ENCODE data around the gene GRID2.

The GRID2 gene

DNA sequence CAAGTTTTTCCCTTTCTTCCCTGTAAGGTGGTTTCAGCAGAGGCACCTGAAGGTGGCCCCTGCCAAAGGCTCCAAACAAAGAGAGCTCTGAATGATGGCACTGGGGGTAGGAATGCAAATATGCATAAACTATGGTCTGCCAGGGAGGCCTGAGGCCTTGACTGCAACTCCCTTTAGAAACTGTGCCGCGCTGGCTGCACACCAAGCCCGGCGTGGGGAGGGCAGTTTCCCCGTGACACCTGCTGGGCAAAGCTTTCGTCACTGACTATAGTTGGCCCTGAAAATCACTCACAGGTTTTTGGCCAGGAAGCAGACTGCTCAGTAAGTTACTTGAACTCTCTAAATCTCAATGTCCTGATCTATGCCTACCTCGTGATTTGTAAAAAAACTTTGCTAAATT is 1427.0 kb downstream of the GRID2 start:
- TF ChIP-seq POLR2A (IDR thresholded peaks at IDR 0.05; ENCODE audit: low read length), result no peak
- TF ChIP-seq GATA1 (IDR thresholded peaks at IDR 0.05; ENCODE audit: low read depth, low read length), result no peak
- DNase-seq, result no peak

DNA sequence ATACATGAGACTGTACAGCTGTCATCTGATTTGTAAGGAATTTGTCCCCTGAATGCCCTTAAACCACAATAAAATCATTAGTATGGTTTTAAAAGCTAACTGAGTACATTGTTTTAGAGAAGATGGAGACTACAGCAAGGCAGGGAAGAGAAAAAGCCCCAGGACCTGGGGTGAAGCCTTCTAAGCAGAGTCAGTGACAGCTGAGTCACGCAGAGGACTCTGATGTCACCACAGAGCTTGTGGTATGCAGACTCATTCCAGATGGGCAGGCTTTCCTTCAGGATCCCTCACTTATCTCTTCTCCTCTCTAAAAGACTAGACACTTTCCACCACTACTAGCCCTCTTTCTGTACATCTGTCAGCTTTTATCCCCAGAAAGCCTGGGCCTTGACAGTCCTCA is 1427.7 kb downstream of the GRID2 start:
- TF ChIP-seq POLR2A (IDR thresholded peaks at IDR 0.05; ENCODE audit: low read length) (no peak), GATA1 (IDR thresholded peaks at IDR 0.05; ENCODE audit: low read depth, low read length) (no peak)
- peak in 1 of 2 experiments; percentile 44 for DNase-seq

DNA sequence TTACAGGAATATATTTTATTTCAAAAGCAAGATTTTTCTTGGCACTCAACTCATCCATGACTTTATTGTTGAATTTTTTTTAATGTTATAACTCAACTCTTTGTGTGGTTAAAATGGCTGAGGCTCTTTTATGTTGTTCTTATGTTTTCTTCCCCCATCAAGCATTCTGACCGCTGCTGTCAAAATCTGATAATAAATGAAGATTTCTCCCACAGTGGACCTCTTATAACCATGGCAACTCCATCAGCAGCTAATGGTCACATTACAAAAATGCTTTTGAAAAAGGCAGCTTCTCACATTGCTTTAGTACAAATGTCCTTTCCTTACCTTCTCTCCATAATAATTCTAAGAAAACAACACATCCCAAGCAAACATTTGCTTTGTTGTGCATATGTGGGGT is 1428.7 kb downstream of the GRID2 start:
- TF ChIP-seq GATA1 (IDR thresholded peaks at IDR 0.05; ENCODE audit: low read depth, low read length) (no peak), POLR2A (IDR thresholded peaks at IDR 0.05; ENCODE audit: low read length) (no peak)

DNA sequence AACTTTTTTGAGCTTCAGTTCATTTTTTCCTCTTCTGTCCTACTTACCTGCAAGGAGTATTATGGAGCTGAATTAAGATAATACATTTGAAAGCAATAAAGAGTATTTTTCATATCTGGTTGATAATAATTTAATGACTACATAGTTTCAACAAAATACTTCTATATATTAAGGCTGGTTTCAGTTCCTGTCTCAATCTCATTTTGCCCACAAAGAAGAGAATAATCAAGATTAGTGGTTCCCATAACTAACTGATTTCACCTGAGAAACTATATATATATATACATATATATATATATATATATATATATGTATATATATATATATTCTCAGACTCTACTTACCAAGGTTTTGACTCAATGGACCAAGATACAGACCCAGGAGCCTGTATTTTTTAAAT is 1437.1 kb downstream of the GRID2 start:
- DNase-seq, result no peak
- TF ChIP-seq GATA1 (IDR thresholded peaks at IDR 0.05; ENCODE audit: low read depth, low read length), result no peak
- no peak for TF ChIP-seq POLR2A (IDR thresholded peaks at IDR 0.05; ENCODE audit: low read length)

More for the DNA sequence above, 1428.7 kb downstream of the GRID2 start:
- no peak for DNase-seq

DNA sequence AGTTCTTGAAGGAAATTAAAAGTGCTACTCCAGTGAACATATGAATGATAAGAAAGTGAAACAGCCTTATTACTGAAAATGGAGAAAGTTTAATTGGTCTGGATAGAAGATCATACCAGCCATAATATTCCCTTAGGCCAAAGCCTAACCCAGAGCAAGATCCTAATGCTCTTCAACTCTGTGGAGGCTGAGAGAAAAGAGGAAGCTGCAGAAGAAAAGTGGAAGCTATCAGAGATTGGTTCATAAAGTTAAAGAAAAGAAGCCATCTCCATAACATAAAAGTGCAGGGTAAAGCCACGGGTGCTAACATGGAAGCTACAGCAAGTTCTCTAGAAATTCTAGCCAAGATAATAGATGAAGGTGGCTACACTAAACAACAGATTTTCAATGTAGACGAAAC is 1439.3 kb downstream of the GRID2 start:
- TF ChIP-seq GATA1 (IDR thresholded peaks at IDR 0.05; ENCODE audit: low read depth, low read length), result no peak
- no peak for DNase-seq

DNA sequence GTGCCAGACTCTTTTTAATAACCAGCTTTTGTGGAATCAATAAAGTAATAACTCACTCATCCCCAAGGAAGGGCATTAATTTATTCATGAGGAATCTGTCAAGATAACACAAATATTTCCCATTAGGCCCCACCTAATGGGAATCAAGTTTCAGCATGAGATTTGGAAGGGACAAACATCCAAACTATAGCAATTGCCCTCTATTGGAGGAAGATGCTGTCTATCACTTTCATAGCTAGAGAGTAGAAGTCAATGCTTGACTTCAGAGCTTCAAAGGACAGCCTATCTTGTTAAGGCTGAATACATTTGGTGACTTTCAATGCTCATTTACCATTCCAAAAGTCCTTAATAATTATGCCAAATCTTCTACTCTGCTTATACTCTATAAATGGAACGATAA is 1439.9 kb downstream of the GRID2 start:
- DNase-seq, result no peak
- TF ChIP-seq POLR2A (IDR thresholded peaks at IDR 0.05; ENCODE audit: low read length), result no peak
- no peak for TF ChIP-seq GATA1 (IDR thresholded peaks at IDR 0.05; ENCODE audit: low read depth, low read length)

DNA sequence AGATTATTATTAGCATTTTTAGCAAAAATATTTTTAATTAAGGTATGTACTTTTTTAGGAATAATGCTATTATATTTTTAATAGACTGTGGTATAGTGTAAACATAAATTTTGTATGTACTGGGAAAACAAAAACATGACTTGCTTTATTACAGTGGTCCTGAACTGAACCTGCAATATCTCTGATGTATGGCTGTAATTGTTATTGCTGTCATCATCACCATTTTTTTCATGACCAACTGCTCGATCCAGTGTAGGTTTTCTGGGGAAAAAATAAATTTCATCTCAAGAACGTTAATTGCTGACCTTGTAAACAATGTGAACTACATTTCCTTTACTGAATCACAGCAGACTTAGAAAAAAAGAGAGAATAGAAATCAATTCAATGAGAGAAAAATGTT is 1441.2 kb downstream of the GRID2 start:
- TF ChIP-seq GATA1 (IDR thresholded peaks at IDR 0.05; ENCODE audit: low read depth, low read length) (no peak), POLR2A (IDR thresholded peaks at IDR 0.05; ENCODE audit: low read length) (no peak)
- no peak for DNase-seq

DNA sequence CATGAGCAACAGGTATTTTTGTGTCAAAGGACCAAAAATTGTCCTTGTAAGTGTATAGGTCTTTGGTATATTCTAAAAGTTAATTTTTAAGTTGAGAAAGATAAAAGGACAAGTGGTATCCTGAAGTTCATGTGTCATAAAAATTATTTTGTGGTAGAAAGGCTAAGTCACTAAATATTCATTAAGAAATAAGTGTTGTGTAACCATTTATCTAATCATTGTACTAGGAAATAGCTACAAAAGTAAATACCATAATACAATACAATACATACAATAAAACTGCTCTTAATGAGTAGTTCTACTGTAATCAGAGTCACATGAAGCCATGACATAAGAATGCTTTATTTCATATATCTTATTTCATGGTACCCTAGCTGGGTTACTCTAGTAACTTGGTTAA is 1442.3 kb downstream of the GRID2 start:
- no peak for DNase-seq
- TF ChIP-seq POLR2A (IDR thresholded peaks at IDR 0.05; ENCODE audit: low read length) (no peak), GATA1 (IDR thresholded peaks at IDR 0.05; ENCODE audit: low read depth, low read length) (no peak)

DNA sequence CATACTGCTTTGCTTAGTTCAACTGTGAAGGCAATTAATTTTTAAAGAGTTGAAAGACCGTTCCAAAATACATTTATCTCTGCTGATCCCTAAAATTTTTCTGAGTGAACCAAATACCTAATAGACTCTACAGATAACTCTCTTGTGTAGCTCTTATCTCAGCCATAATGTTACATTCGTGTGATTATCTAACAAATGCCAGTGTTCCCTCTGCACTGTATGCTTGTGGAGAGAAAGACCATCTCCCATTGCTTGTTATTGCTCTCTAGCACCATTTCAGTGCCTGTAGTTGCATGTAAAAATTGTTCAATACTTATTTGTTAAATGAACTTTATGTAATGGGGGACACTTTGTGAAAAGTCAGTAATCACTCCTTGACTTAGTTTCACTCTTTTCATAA is 1443.5 kb downstream of the GRID2 start:
- TF ChIP-seq GATA1 (IDR thresholded peaks at IDR 0.05; ENCODE audit: low read depth, low read length), result no peak
- peak; percentile 4 to 35 for DNase-seq

DNA sequence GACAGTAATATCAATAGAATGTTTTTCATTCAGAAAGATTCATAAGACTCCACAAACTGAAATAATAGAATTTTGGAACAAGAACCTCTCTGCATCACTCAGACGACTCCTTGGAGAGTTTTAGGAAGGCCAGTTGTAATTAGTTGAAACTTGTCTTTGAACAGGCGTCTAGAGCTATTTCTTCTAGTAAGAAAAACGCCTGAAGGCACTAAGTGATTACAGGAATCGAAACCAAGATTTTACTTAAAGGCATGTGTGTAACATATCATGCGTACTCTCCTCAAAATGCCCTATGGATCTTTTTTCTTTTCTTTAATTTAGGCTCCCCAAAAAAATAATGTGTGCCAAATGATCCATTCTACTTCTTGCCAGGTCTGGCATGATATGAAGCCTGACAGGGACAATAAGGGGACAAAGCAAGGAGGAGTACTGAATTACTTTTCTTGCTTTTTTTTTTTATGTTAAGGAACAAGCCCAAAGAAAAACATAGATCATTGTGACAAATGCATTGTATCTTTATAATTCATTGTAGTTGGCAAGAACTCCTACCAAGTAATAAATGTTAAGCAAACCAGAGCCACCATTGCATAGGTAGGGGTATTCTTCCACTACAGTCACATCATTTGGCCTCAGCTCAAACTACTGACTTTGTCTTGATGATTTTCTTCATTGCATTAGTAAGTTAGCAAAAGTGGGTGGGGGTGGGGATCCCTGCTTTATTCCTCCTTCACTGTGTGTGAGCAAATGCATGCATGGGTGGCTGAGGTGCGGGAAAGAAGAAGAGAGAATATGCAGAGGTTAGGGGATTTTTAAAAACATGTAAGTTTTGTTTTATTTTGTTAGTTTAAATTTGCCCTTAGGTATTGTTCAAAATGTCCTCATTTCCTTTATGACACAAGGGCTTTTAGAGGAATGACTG is 1444.9 kb downstream of the GRID2 start:
- DNase-seq, result no peak
- no peak for TF ChIP-seq POLR2A (IDR thresholded peaks at IDR 0.05; ENCODE audit: low read length)
- no peak for TF ChIP-seq GATA1 (IDR thresholded peaks at IDR 0.05; ENCODE audit: low read depth, low read length)

DNA sequence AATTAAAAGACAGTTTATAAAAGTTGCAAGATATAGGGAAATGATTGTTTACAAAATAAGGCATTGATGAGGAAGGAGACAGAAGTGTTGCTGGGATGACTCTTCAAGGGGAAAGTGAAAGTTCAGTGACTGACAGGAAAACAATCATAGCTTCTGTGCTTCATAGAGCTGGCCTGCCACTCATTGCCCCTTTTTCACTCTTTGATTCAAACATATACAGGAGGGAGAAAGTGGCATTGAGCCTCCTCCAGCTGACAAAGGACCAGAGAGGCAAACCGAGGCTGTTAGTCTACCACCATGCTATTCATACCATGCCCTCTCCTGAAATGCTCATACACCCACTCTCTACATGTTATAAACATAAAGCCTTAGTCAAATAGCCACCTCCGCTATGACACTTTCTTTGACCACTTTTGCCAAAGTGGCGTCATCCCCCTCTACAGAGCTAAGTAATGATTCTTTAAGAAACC is 1445.6 kb downstream of the GRID2 start:
- DNase-seq, result no peak
- no peak for TF ChIP-seq GATA1 (IDR thresholded peaks at IDR 0.05; ENCODE audit: low read depth, low read length)
- TF ChIP-seq POLR2A (IDR thresholded peaks at IDR 0.05; ENCODE audit: low read length), result no peak

DNA sequence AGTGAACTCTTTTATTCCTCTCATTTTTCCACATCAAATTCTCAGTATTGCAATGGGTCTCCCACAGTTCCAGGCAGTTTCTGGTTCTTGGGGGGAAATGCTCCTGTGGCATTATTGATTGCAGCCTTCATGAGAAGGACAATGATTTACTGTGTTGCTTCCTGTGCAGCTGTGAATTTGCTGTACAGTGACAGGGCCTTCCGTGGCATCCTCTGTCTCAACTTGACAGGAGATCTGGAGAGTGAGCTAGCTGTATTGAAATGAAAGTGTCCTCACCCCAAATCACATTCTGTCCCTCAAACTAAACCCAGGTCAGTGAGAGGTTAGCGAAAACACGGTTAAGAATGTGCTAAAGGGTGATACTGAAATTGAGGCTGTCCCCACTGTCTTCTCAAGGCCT is 1447.6 kb downstream of the GRID2 start:
- no peak for TF ChIP-seq GATA1 (IDR thresholded peaks at IDR 0.05; ENCODE audit: low read depth, low read length)
- TF ChIP-seq POLR2A (IDR thresholded peaks at IDR 0.05; ENCODE audit: low read length), result no peak

DNA sequence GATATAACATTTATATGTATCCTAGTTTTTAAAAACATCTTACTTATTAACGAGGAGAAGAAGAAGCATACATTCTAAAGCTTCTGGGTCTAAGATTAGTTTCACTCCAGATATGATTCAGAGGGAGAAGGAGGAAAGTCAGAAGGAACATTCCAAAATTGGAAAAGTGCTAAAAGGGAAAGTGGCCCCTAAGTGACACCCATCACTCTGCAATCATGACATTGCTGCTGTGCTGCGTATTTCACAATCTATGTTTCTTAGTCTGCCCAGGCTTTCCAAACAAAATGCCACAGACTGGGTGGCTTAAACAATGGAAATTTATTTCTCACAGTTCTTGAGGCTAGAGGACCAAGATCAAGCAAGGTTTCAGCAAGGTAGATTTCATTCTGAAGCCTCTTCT is 1452.3 kb downstream of the GRID2 start:
- TF ChIP-seq GATA1 (IDR thresholded peaks at IDR 0.05; ENCODE audit: low read depth, low read length) (no peak), POLR2A (IDR thresholded peaks at IDR 0.05; ENCODE audit: low read length) (no peak)

More for the DNA sequence above, 1447.6 kb downstream of the GRID2 start:
- DNase-seq, result no peak

DNA sequence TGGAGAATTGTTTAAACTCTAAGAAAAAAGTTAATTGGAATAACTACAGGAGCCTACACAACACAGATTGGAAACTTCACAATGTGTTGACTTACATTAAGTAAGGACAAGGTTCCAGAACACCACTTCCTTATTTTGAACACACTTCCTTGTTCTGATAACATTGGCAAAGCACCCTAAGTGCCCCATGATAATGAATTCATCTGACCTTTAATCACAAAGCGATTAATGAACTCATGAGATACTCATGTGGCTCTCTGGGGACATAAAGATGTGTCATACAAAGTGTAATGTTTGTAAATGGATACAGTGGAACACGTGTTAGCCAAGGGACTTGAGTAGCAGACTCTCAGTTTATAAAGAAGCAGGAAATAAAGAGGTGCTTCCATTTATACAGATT is 1455.7 kb downstream of the GRID2 start:
- TF ChIP-seq GATA1 (IDR thresholded peaks at IDR 0.05; ENCODE audit: low read depth, low read length), result no peak
- no peak for DNase-seq

More for the DNA sequence above, 1452.3 kb downstream of the GRID2 start:
- no peak for DNase-seq

DNA sequence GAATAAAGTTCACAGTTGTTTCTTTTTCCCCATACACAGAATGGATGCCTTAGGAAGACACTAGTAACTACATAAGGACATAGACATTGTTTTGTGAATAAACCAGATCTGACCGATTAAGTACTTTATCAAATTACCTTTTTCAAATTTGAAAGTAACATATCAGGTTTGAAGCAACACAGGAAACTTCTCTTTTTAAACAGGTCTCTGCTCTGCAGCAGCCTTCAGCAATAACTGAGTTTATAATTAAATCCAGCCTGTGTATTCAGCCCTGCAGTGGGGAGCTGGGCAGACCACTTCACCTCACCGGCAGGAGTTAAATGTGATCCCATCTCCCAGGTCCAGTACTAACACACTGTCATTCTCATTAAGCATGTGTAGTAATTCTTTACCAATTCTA is 1456.5 kb downstream of the GRID2 start:
- TF ChIP-seq GATA1 (IDR thresholded peaks at IDR 0.05; ENCODE audit: low read depth, low read length), result no peak
- no peak for TF ChIP-seq POLR2A (IDR thresholded peaks at IDR 0.05; ENCODE audit: low read length)
- DNase-seq, result no peak

All from erythroblast (primary cell).